AG04450 (cell line): ENCODE data around the gene GAREM1. TPM values are rescaled to one million over a fixed set of nuclear protein-coding genes. Genes with fewer than 3 reads are reported as not detected.

Experiments used
- CTCF ChIA-PET: fragments of 300-600, 350-600 bp; formaldehyde crosslinking; extraction: SDS; loops from one replicate; lab custom pipeline; 2022; ENCODE audit warnings: antibody characterized with exemption, inconsistent platforms; lab: Charles Lee
- POLR2A ChIA-PET: fragments of 350-600 bp; formaldehyde crosslinking; extraction: SDS; loops from one replicate; lab custom pipeline; 2021; ENCODE audit warnings: antibody characterized with exemption, inconsistent platforms; lab: Yijun Ruan, JAX
- DNase-seq: peaks from one replicate; pipeline ENCODE4 v3.0.0-alpha.2; 2011; ENCODE audit warnings: low read depth, low spot score
- H3K27ac ChIP-seq: one replicate; pipeline ENCODE4 v1.5.1; 2012; ENCODE audit warnings: low read depth, low read length, control low read depth
- H3K27me3 ChIP-seq: one replicate; pipeline ENCODE4 v1.6.0; 2012; ENCODE audit warnings: low read length; ENCODE audit not compliant: control insufficient read depth, insufficient read depth
- H3K4me3 ChIP-seq: 2 replicates; pipeline ENCODE4 v1.5.1; 2011; ENCODE audit warnings: mild to moderate bottlenecking, low read depth, low read length, control low read depth
- H3K9me3 ChIP-seq: 2 replicates; pipeline ENCODE4 v1.5.1; 2012; ENCODE audit warnings: low read length; ENCODE audit not compliant: control insufficient read depth, insufficient read depth
- CTCF ChIP-seq: IDR thresholded peaks from 2 replicates; pipeline ENCODE4 v1.5.1; 2011; ENCODE audit warnings: low read depth, low read length, control low read depth, inconsistent platforms
- polyA plus RNA-seq: library from polyadenylated mRNA; depleted of rRNA; stranded (reverse); fragments of >200 nt; gene quantifications from 2 replicates; pipeline ENCODE4 v1.2.3, GENCODE V29; 2011

Gene GAREM1
- polyA plus RNA-seq, 1 experiment, result 3.4 TPM

DNA sequence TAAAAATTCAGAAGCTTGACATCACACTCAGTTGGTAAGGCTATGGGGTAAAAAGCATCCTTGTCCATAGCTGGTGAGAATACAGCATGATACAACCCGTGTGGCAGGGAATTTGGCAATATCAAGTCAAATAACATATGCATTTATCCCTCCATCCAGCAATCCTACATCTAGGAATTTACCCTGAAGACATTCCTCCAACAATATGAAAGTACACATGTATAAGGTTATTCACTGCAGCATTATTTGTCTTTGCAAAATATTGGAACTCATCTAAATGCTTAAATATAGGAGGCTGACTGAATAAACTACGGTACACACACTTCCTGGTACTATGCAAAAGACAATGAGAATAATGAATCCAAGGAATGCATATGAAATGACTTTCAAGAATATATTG is 179.9 kb downstream of the GAREM1 start:
- POLR2A ChIA-PET, result no interaction called here
- CTCF ChIA-PET, result interaction anchor here (0.7 to 25.4 kb wide), 12 partner anchors 9 to 261 kb away, joined by 3 to 608 read pairs (median 12); partner anchors contain the start of gene GAREM1

DNA sequence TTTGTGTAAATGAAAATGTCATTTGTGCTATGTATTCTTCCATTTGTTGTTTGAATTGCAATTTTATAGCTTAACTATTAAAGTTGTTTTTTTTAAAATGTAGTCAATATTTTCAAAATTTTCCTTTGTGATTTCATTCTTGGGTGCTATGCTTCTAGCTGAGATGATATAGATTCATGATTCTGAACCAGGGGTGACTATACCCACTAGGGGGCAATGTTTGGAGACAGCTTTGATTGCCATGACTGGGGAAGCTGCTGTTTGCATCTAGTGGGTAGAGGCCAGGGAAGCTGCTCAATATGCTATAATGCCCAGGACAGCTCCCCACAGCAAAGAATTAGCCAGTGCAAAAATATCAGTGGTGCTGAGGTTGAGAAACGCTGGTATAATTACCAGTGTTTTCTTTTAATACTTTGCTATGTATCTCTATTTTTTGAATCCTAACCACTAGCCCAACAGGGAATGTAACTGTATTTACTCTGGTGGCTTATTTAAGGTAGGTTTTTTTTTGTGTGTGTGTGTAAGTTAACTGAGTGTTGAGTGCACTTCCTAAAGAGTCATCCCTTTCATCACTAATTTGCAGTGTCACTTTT is 181.1 kb downstream of the GAREM1 start:
- no peak overlapping the region for H3K27ac ChIP-seq
- no peaks in the 10 kb centered on the region for H3K9me3 ChIP-seq
- CTCF ChIA-PET, result interaction anchor here (0.7 to 25.4 kb wide), 57 partner anchors 10 to 333 kb away, joined by 3 to 608 read pairs (median 6); partner anchors contain the start of gene GAREM1
- no peak overlapping the region for H3K4me3 ChIP-seq
- TF ChIP-seq CTCF, result peak; percentile 89
- POLR2A ChIA-PET, result interaction anchor here (1.7 kb wide), 1 partner anchor 181 kb away, joined by 6 read pairs; the partner anchor contains the start of gene GAREM1
- DNase-seq, result peak; percentile 36
- no peaks in the 10 kb centered on the region for H3K27me3 ChIP-seq

More for the DNA sequence above, 179.9 kb downstream of the GAREM1 start:
- no peak for DNase-seq
- no peaks in the 10 kb centered on the region for H3K9me3 ChIP-seq
- no peak overlapping the region for H3K4me3 ChIP-seq
- no peaks in the 10 kb centered on the region for H3K27me3 ChIP-seq
- no peak overlapping the region for H3K27ac ChIP-seq
- no peak for TF ChIP-seq CTCF

- Histone ChIP-seq H3K4me3 (no peak overlapping the region), H3K27ac (no peak overlapping the region), H3K27me3 (no peaks in the 10 kb centered on the region), H3K9me3 (no peaks in the 10 kb centered on the region)
- TF ChIP-seq CTCF, result no peak
- POLR2A ChIA-PET, result no interaction called here
- no peak for DNase-seq
- CTCF ChIA-PET, result interaction anchor here (25.4 kb wide), 1 partner anchor 184 kb away, joined by 608 read pairs; the partner anchor contains the start of gene GAREM1
Observed at GRCh38 chr18:32287873-32288272, 182.8 kb downstream of the GAREM1 start.

DNA sequence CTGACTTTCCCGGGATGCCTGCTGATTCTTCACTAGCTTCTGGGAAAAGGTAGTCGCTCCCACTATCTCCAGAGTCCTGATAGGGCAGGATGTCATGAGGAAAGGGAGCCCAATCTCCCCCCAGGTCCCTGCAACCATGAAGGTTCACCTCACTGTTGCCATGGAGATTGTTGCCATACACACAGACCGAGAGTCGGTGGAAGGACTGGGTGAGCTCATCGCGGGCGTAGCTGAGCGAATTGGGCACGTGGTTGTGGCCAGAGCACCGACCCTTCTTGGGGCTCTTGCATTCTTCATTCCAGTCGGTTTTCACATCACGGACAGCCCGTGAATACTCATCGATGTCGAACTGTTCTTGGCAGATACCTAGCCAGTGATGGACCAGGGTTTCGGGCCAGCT is 183.4 kb downstream of the GAREM1 start:
- H3K27ac ChIP-seq, result no peak overlapping the region
- no peak overlapping the region for H3K4me3 ChIP-seq
- no peaks in the 10 kb centered on the region for H3K27me3 ChIP-seq
- no peaks in the 10 kb centered on the region for H3K9me3 ChIP-seq
- ChIA-PET POLR2A (no interaction called here), CTCF (interaction anchor here (25.4 kb wide), 1 partner anchor 185 kb away, joined by 608 read pairs; the partner anchor contains the start of gene GAREM1)
- DNase-seq, result no peak
- TF ChIP-seq CTCF, result no peak

DNA sequence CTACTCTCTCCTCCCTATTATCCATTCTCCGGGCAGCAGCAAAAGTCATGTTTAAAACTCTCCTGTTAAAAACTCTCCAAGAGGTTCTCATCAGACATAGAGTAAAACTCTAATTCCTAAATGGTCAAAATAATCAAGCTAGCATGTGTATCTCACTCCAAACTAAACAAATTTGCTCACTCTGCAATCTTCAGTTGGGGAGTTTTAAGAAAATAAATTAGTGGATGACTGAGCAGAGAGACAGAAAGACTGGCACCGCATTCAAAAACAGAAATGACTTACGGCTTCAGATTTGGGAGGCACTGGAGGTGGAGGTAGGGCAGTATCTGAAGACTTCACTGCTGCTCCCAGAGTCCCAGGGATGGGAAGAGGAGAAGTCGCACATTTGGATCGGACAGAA is 183.9 kb downstream of the GAREM1 start:
- TF ChIP-seq CTCF, result no peak
- CTCF ChIA-PET, result interaction anchor here (25.4 kb wide), 1 partner anchor 185 kb away, joined by 608 read pairs; the partner anchor contains the start of gene GAREM1
- DNase-seq, result no peak
- Histone ChIP-seq H3K27ac (no peak overlapping the region), H3K4me3 (no peak overlapping the region), H3K9me3 (no peaks in the 10 kb centered on the region), H3K27me3 (no peaks in the 10 kb centered on the region)
- POLR2A ChIA-PET, result no interaction called here
